ENCODE measurements around the gene RPL36.
A peak's percentile ranks its signal among the peaks of the same experiment; 100 is the strongest.
"Not testable (repeated sequence)": the region's sequence is repeated elsewhere in the genome, so short reads cannot be mapped to it uniquely, and the experiment has no call there.

RPL36 gene

DNA sequence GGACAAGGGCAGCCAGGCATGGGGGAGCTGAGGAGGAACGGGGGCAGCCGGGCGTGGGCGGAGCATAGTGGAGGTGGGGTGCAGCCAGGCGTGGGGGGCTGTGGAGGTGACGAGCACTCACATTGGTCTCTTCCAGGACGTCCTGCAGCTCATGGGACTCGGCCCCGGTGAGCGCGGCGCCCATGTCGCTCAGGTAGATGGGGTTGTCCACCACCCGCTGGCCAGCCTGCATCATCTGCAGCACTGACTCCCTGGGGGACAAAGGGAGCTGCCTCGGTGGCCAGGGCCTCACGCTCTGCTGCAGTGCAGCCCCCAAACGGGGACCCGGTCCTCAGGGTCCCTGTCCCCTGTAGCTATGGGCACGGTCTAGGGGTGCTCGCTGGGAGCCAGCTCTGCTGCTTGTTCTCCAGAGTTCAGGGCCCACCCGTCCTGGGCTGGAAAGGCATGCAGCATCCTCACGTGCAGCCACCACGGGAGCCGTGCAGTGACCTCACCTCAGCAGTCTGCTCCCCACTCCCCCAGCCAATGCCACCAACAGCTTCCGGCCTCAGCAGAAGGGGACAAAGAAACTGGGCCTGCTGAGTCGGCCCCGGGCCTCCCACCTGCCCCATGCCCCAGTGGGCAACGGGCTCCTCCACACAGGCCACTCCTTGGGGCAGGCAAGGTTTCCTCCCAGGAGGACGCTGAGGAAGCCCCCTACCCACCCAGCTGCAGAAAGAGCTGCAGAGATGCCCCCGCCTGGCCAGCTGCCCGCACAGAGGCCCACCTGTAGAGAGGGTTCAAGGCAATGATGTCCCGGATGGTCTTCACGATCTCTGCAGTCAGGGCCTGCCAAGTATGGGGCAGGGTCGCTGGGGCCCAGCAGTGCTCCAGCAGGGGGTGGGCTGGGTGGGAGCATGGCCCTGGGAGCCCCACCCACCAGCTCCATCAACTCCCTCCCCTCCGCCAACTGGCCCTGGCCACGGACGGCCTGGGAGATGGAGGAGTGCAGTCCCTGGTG lies 17.8 kb downstream of the RPL36 start:
- no peak for DNase-seq

DNA sequence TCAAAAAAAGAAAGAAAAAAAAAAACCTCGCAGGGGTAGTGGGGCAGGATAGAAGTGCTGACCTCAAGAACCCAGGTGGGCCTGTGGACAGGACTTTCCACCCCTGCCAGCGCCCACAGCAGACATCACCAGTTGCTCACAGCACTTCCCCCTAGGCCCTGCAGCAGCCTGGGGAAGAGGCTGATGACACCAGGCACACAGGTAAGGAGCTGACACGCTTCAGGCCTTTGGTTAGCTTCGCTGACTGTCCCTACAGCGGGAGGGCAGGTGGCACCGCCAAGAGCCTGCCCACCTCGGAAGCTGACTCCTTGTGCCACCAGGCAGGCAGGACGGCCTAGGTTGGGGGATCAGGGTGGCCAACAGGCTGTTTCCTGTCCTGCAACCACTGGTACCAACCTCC lies 20.9 kb downstream of the RPL36 start:
- no peak for DNase-seq

DNA sequence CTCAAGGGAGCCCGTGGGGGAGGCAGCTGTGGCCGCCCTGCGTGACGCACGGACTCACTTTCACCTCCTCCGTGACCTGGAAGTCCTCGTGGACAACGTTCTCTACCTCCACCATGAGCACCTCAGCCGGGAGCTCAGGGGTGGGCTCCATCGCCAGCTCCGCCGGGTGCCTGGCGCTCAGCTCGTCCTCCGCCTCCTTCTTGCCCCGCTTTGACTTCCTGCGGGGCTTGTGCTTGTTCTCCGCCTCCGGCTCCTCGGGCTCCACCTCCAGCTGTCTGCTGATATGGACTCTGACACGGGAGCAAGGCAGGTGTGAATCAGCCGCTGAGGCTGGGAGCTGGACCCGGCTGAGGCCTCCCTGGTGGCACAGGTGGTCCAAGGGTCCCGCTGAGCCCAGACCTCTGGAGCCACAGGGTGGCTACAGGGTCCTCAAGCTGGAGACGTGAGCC lies 21.6 kb downstream of the RPL36 start:
- DNase-seq: no peak

- no peak for DNase-seq
These were observed 23.1 kb downstream of the RPL36 start for GRCh38 chr19:5713228-5713627.

- DNase-seq: no peak
These were observed 24.7 kb downstream of the RPL36 start for GRCh38 chr19:5714816-5715215.

DNA sequence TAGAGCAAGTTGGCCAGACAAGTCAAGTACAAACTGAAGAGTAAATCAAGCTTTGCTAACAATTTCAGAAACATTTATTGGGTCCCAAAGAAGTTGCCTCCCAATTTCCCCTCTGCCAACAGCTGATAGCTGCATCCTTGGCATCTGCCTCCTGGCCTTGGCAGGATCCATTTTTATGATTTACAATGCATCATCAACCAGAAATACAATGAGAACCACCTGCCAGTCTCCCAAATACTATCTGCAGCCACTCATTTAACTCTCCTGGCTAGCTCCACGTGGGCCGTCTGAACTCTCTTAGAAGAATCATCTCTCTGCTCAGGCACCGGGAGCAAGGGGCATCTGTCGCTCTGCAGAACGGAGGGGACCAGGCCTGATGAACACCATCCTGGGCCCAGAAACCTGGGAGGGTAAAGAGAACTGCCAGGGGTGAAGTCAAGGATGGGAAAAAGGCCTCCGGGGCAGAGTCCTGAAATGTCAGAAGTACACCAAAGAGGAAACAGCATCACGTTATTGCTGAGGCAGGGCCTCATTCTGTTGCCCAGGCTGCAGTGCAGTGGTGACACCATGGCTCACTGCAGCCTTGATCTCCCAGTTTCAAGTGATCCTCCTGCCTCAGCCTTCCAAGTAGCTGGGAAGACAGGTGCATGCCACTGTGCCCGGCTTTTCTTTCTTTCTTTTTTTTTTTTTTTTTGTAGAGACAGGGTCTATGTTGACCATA lies 27.3 kb downstream of the RPL36 start:
- DNase-seq: no peak

- DNase-seq: no peak
These were observed 28.0 kb downstream of the RPL36 start for GRCh38 chr19:5718037-5718578.

DNA sequence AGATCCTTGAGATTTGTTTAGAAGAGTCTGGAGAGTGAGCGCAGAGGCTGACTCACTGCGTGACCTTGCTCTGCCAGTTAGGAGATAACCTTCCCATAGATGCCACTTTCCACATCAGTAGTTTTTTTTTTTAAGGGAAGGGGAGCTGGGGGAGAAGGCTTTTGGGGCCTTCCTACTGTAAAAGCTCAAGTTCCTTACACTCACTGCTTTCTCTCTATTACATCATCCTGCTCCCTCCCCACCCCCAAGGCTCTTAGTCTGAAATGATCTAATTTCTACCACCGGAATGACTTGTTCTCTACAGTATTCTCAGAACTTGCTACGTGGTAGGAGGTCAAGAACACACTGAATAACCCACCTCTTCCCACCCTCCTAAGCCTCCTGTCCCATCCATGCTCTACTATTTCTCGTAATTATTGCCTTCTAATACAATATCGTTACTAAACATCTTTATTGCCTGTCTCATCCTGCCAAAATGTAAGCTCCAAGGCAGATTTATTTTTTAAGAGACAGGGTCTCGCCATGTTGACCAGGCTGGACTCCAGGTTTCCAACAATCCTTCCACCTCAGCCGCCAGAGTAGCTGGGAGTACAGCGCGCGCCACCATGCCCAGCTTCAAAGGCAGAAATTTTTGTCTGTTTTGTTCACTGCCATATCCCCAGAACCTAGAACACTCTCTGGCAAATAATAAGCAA lies 28.6 kb downstream of the RPL36 start:
- no peak for DNase-seq

DNA sequence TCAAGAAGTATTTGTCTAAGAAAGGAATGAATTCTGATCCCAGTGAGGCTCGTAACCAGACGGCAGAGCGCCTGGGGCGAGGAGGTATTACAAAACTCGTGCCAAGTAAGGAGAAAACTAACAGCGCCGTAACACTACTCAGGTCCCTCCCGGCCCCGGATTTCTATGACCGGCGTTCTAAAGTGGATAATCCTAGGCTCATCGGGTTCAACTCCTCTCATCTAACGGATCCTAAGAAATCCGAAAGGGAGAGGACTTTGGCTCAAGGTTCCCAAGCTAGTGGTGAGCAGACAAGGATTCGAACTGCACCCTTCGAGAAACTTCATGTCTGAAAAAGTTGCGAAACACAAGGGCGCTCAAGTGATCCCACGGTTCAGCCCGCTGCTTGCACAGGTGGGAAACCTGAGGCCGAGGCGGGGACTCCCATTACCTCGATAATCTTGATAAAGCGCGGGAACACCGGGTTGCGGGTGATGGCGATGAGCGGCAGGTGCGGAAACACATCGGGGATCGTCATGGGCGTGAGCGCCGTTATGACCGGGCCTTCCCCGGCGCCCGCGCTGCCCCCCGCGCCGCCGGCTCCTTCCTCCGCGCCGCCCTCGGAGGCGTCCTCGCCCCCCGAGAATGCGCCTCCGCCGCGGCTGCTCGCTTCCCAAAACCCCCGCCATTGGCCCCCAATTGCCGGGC lies 29.3 kb downstream of the RPL36 start:
- no peak for DNase-seq

GRCh38 chr19:5719961-5720790 lies 30.1 kb downstream of the RPL36 start, which contains the start of the genes CATSPERD and LONP1:
TSS of gene CATSPERD (plus strand) at chr19:5720637. CDS start at chr19:5720738, 101 bp downstream.
TSS of gene LONP1 (minus strand) at chr19:5720146. CDS start at chr19:5720132, 14 bp downstream.
- DNase-seq: peak; percentile 99

DNA sequence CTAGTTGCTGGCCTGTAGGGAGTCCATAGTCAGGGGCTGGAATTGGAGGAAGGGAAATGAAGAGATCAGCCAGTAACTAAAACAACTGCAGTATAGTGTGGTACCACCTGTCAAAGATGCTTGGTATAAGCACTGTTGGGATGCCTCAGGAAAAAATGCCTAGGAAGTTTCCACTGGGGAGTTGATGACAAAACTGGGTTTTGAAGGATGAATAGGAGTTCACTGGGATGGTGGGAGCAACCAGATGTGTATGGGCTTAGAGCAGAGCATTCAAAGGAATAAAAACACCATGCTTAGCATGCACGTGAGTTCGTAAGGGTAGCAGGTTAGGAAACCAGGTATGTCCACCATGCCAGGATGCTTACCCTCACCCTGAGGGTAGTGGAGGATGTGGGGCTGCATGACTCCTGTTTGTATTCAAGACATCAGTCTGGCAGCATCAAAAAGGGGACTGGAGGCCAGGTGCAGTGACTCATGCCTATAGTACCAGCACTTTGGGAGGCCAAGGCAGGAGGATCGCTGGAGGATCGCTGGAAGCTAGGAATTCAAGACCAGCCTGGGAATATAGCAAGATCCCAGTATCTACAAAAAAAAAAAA lies 37.5 kb downstream of the RPL36 start:
- no peak for DNase-seq

DNA sequence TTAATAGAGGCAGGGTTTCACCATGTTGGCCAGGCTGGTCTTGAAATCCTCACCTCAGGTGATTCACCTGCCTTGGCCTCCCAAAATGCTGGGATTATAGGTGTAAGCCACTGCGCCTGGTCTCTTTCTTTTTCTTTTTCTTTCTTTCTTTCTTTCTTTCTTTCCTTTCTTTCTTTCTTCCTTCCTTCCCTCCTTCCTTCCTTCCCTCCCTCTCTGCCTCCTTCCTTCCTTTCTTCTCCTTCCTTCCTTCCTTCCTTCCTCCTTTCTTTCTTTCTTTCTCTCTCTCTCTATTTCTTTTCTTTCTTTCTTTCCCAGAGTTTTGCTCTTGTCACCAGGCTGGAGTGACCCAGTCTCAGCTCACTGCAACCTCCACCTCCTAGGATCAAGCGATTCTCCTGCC lies 43.1 kb downstream of the RPL36 start:
- DNase-seq: not testable (repeated sequence)

- DNase-seq: no peak
These were observed 48.3 kb downstream of the RPL36 start for GRCh38 chr19:5738423-5738822.
